ENCODE data around the gene RGR.

Gene RGR

GRCh38 chr10:84244651-84245270 lies at the start of gene RGR:
TSS of gene RGR (plus strand) at chr10:84245053. CDS start at chr10:84245091, 38 bp downstream.
- peak; percentile 19 for DNase-seq (ENCODE audit: low read depth)
- Histone ChIP-seq H3K4me3 (ENCODE audit: low read length) (no peak within 1 kb of the TSS), H3K9ac (ENCODE audit: low read length) (no peak within 1 kb of the TSS), H3K4me1 (ENCODE audit: control insufficient read depth, insufficient read depth, low read length) (no peaks in the 10 kb centered on the region), H3K9me3 (ENCODE audit: control insufficient read depth, low read length) (peaks cover 6% of the 10 kb centered on the region), H3K36me3 (ENCODE audit: control insufficient read depth, insufficient read depth, low read length, severe bottlenecking) (no peaks in the 10 kb centered on the region), H3K27me3 (replicated peaks; ENCODE audit: control insufficient read depth, insufficient read depth, low read length) (peaks cover 56% of the 10 kb centered on the region)

GRCh38 chr10:84196083-84196482 lies 48.8 kb upstream of the RGR start:
- H3K9ac ChIP-seq (ENCODE audit: low read length), result no peak overlapping the region
- no peaks in the 10 kb centered on the region for H3K36me3 ChIP-seq (ENCODE audit: control insufficient read depth, insufficient read depth, low read length, severe bottlenecking)
- no peak for DNase-seq (ENCODE audit: low read depth)
- H3K4me1 ChIP-seq (ENCODE audit: control insufficient read depth, insufficient read depth, low read length), result no peaks in the 10 kb centered on the region
- H3K9me3 ChIP-seq (ENCODE audit: control insufficient read depth, low read length), result no peaks in the 10 kb centered on the region
- H3K4me3 ChIP-seq (ENCODE audit: low read length), result no peak overlapping the region
- peaks cover 72% of the 10 kb centered on the region for H3K27me3 ChIP-seq (replicated peaks; ENCODE audit: control insufficient read depth, insufficient read depth, low read length)

- H3K9ac ChIP-seq (ENCODE audit: low read length), result no peak overlapping the region
These were observed 47.9 kb upstream of the RGR start for GRCh38 chr10:84196941-84197340.

GRCh38 chr10:84197643-84198042 lies 47.2 kb upstream of the RGR start:
- Histone ChIP-seq H3K4me1 (ENCODE audit: control insufficient read depth, insufficient read depth, low read length) (no peaks in the 10 kb centered on the region), H3K9ac (ENCODE audit: low read length) (no peak overlapping the region), H3K27me3 (replicated peaks; ENCODE audit: control insufficient read depth, insufficient read depth, low read length) (peaks cover 72% of the 10 kb centered on the region), H3K4me3 (ENCODE audit: low read length) (no peak overlapping the region), H3K9me3 (ENCODE audit: control insufficient read depth, low read length) (no peaks in the 10 kb centered on the region), H3K36me3 (ENCODE audit: control insufficient read depth, insufficient read depth, low read length, severe bottlenecking) (no peaks in the 10 kb centered on the region)
- no peak for DNase-seq (ENCODE audit: low read depth)

More at GRCh38 chr10:84196941-84197340, 47.9 kb upstream of the RGR start:
- Histone ChIP-seq H3K9me3 (ENCODE audit: control insufficient read depth, low read length) (no peaks in the 10 kb centered on the region), H3K4me1 (ENCODE audit: control insufficient read depth, insufficient read depth, low read length) (no peaks in the 10 kb centered on the region), H3K27me3 (replicated peaks; ENCODE audit: control insufficient read depth, insufficient read depth, low read length) (peaks cover 71% of the 10 kb centered on the region), H3K4me3 (ENCODE audit: low read length) (no peak overlapping the region), H3K36me3 (ENCODE audit: control insufficient read depth, insufficient read depth, low read length, severe bottlenecking) (no peaks in the 10 kb centered on the region)
- no peak for DNase-seq (ENCODE audit: low read depth)

GRCh38 chr10:84198206-84198915 lies 46.5 kb upstream of the RGR start:
- no peak overlapping the region for H3K4me3 ChIP-seq (ENCODE audit: low read length)
- H3K27me3 ChIP-seq (replicated peaks; ENCODE audit: control insufficient read depth, insufficient read depth, low read length), result peaks cover 69% of the 10 kb centered on the region

GRCh38 chr10:84200537-84201243 lies 44.2 kb upstream of the RGR start:
- Histone ChIP-seq H3K4me3 (ENCODE audit: low read length) (no peak overlapping the region), H3K9ac (ENCODE audit: low read length) (no peak overlapping the region), H3K36me3 (ENCODE audit: control insufficient read depth, insufficient read depth, low read length, severe bottlenecking) (no peaks in the 10 kb centered on the region), H3K27me3 (replicated peaks; ENCODE audit: control insufficient read depth, insufficient read depth, low read length) (peaks cover 49% of the 10 kb centered on the region), H3K9me3 (ENCODE audit: control insufficient read depth, low read length) (no peaks in the 10 kb centered on the region), H3K4me1 (ENCODE audit: control insufficient read depth, insufficient read depth, low read length) (no peaks in the 10 kb centered on the region)
- DNase-seq (ENCODE audit: low read depth), result no peak

More at GRCh38 chr10:84198206-84198915, 46.5 kb upstream of the RGR start:
- Histone ChIP-seq H3K9me3 (ENCODE audit: control insufficient read depth, low read length) (no peaks in the 10 kb centered on the region), H3K36me3 (ENCODE audit: control insufficient read depth, insufficient read depth, low read length, severe bottlenecking) (no peaks in the 10 kb centered on the region), H3K9ac (ENCODE audit: low read length) (no peak overlapping the region), H3K4me1 (ENCODE audit: control insufficient read depth, insufficient read depth, low read length) (no peaks in the 10 kb centered on the region)
- DNase-seq (ENCODE audit: low read depth), result no peak

- Histone ChIP-seq H3K4me1 (ENCODE audit: control insufficient read depth, insufficient read depth, low read length) (no peaks in the 10 kb centered on the region), H3K27me3 (replicated peaks; ENCODE audit: control insufficient read depth, insufficient read depth, low read length) (peaks cover 44% of the 10 kb centered on the region), H3K36me3 (ENCODE audit: control insufficient read depth, insufficient read depth, low read length, severe bottlenecking) (no peaks in the 10 kb centered on the region), H3K4me3 (ENCODE audit: low read length) (no peak overlapping the region), H3K9ac (ENCODE audit: low read length) (no peak overlapping the region), H3K9me3 (ENCODE audit: control insufficient read depth, low read length) (no peaks in the 10 kb centered on the region)
- no peak for DNase-seq (ENCODE audit: low read depth)
These were observed 43.6 kb upstream of the RGR start for GRCh38 chr10:84201244-84201606.

GRCh38 chr10:84201682-84202081 lies 43.2 kb upstream of the RGR start:
- no peak overlapping the region for H3K4me3 ChIP-seq (ENCODE audit: low read length)
- no peaks in the 10 kb centered on the region for H3K36me3 ChIP-seq (ENCODE audit: control insufficient read depth, insufficient read depth, low read length, severe bottlenecking)
- no peaks in the 10 kb centered on the region for H3K9me3 ChIP-seq (ENCODE audit: control insufficient read depth, low read length)
- no peak for DNase-seq (ENCODE audit: low read depth)
- H3K9ac ChIP-seq (ENCODE audit: low read length), result no peak overlapping the region
- peaks cover 42% of the 10 kb centered on the region for H3K27me3 ChIP-seq (replicated peaks; ENCODE audit: control insufficient read depth, insufficient read depth, low read length)
- H3K4me1 ChIP-seq (ENCODE audit: control insufficient read depth, insufficient read depth, low read length), result no peaks in the 10 kb centered on the region

- DNase-seq (ENCODE audit: low read depth), result no peak
- Histone ChIP-seq H3K4me1 (ENCODE audit: control insufficient read depth, insufficient read depth, low read length) (no peaks in the 10 kb centered on the region), H3K36me3 (ENCODE audit: control insufficient read depth, insufficient read depth, low read length, severe bottlenecking) (no peaks in the 10 kb centered on the region), H3K9ac (ENCODE audit: low read length) (no peak overlapping the region), H3K27me3 (replicated peaks; ENCODE audit: control insufficient read depth, insufficient read depth, low read length) (peaks cover 42% of the 10 kb centered on the region), H3K9me3 (ENCODE audit: control insufficient read depth, low read length) (no peaks in the 10 kb centered on the region), H3K4me3 (ENCODE audit: low read length) (no peak overlapping the region)
These were observed 42.5 kb upstream of the RGR start for GRCh38 chr10:84202349-84202748.

GRCh38 chr10:84204122-84204521 lies 40.7 kb upstream of the RGR start:
- no peak overlapping the region for H3K9ac ChIP-seq (ENCODE audit: low read length)
- no peak overlapping the region for H3K4me3 ChIP-seq (ENCODE audit: low read length)
- DNase-seq (ENCODE audit: low read depth), result no peak

GRCh38 chr10:84204610-84205009 lies 40.2 kb upstream of the RGR start:
- H3K27me3 ChIP-seq (replicated peaks; ENCODE audit: control insufficient read depth, insufficient read depth, low read length), result peaks cover 49% of the 10 kb centered on the region
- H3K9me3 ChIP-seq (ENCODE audit: control insufficient read depth, low read length), result no peaks in the 10 kb centered on the region
- DNase-seq (ENCODE audit: low read depth), result no peak
- H3K9ac ChIP-seq (ENCODE audit: low read length), result no peak overlapping the region
- H3K4me3 ChIP-seq (ENCODE audit: low read length), result no peak overlapping the region
- H3K4me1 ChIP-seq (ENCODE audit: control insufficient read depth, insufficient read depth, low read length), result no peaks in the 10 kb centered on the region
- no peaks in the 10 kb centered on the region for H3K36me3 ChIP-seq (ENCODE audit: control insufficient read depth, insufficient read depth, low read length, severe bottlenecking)

More at GRCh38 chr10:84204122-84204521, 40.7 kb upstream of the RGR start:
- H3K36me3 ChIP-seq (ENCODE audit: control insufficient read depth, insufficient read depth, low read length, severe bottlenecking), result no peaks in the 10 kb centered on the region
- no peaks in the 10 kb centered on the region for H3K9me3 ChIP-seq (ENCODE audit: control insufficient read depth, low read length)
- peaks cover 49% of the 10 kb centered on the region for H3K27me3 ChIP-seq (replicated peaks; ENCODE audit: control insufficient read depth, insufficient read depth, low read length)
- H3K4me1 ChIP-seq (ENCODE audit: control insufficient read depth, insufficient read depth, low read length), result no peaks in the 10 kb centered on the region
